Measurements from ENCODE around the gene LRP1-AS.
A peak's percentile ranks its signal among the peaks of the same experiment; 100 is the strongest.

LRP1-AS gene

GRCh38 chr12:57158665-57159064, 11.2 kb upstream of the LRP1-AS start:
- Histone ChIP-seq H2BK12ac (ENCODE audit: low read length) (no peak overlapping the region), H3K36me3 (replicated peaks in 1 of 2; ENCODE audit: control insufficient read depth in 2 of 2, insufficient read depth in 2 of 2, low read length in 2 of 2) (peaks cover 71 to 100% of the 10 kb centered on the region in 2 donors), H3K18ac (ENCODE audit: low read length) (no peak overlapping the region), H3K4me1 (ENCODE audit: control insufficient read depth in 2 of 2, insufficient read depth in 1 of 2, low read depth in 1 of 2, low read length in 2 of 2) (peaks cover 1 to 3% of the 10 kb centered on the region in 2 donors), H2AFZ (ENCODE audit: low read length) (no peak overlapping the region), H3K4me2 (ENCODE audit: insufficient read depth, low read length, poor library complexity, severe bottlenecking) (no peak overlapping the region), H3K4me3 (ENCODE audit: low read length in 2 of 2) (no peak overlapping the region), H2AK5ac (ENCODE audit: low read depth, low read length) (no peak overlapping the region), H3K4ac (ENCODE audit: low read length) (no peak overlapping the region), H4K8ac (ENCODE audit: low read depth, low read length) (no peak overlapping the region), H3K27ac (replicated peaks; ENCODE audit: low read length) (no peak overlapping the region), H2BK5ac (ENCODE audit: low read length) (peak overlapping the region; percentile 45), H3K9me3 (replicated peaks in 1 of 2; ENCODE audit: control insufficient read depth in 2 of 2, insufficient read depth in 1 of 2, low read depth in 1 of 2, low read length in 2 of 2) (no peaks in the 10 kb centered on the region), H3K14ac (ENCODE audit: low read length) (no peak overlapping the region), H3K79me1 (ENCODE audit: low read depth, low read length) (no peaks in the 10 kb centered on the region), H2BK15ac (ENCODE audit: low read length) (no peak overlapping the region), H4K91ac (ENCODE audit: low read depth, low read length, poor library complexity) (no peak overlapping the region), H3K23ac (ENCODE audit: low read depth, low read length, poor library complexity) (peak overlapping the region; percentile 47), H2BK120ac (ENCODE audit: low read depth, low read length) (no peak overlapping the region), H3K27me3 (ENCODE audit: control insufficient read depth in 3 of 3, insufficient read depth in 3 of 3, low read depth in 1 of 3, low read length in 3 of 3) (no peaks in the 10 kb centered on the region), H3K9ac (ENCODE audit: low read depth, low read length, poor library complexity) (peak overlapping the region; percentile 34)
- WGBS, 2 donors (ENCODE audit: extremely low coverage in 2 of 2, insufficient read length in 2 of 2, insufficient replicate concordance in 1 of 2), result no CpG with 5 or more reads among the region's 4 CpGs
- no peak for DNase-seq (ENCODE audit: low spot score)

GRCh38 chr12:57158186-57158585, 10.8 kb upstream of the LRP1-AS start:
- H3K14ac ChIP-seq (ENCODE audit: low read length), result no peak overlapping the region
- H3K9ac ChIP-seq (ENCODE audit: low read depth, low read length, poor library complexity), result peak overlapping the region; percentile 34
- H3K36me3 ChIP-seq (replicated peaks in 1 of 2; ENCODE audit: control insufficient read depth in 2 of 2, insufficient read depth in 2 of 2, low read length in 2 of 2), result peaks cover 73 to 98% of the 10 kb centered on the region in 2 donors
- H2AFZ ChIP-seq (ENCODE audit: low read length), result no peak overlapping the region
- no CpG with 5 or more reads among the region's 16 CpGs for WGBS, 2 donors (ENCODE audit: extremely low coverage in 2 of 2, insufficient read length in 2 of 2, insufficient replicate concordance in 1 of 2)
- H2AK5ac ChIP-seq (ENCODE audit: low read depth, low read length), result no peak overlapping the region
- DNase-seq (ENCODE audit: low spot score), result no peak
- H3K4ac ChIP-seq (ENCODE audit: low read length), result no peak overlapping the region
- peak overlapping the region; percentile 45 for H2BK5ac ChIP-seq (ENCODE audit: low read length)
- no peaks in the 10 kb centered on the region for H3K9me3 ChIP-seq (replicated peaks in 1 of 2; ENCODE audit: control insufficient read depth in 2 of 2, insufficient read depth in 1 of 2, low read depth in 1 of 2, low read length in 2 of 2)
- no peak overlapping the region for H2BK120ac ChIP-seq (ENCODE audit: low read depth, low read length)
- no peak overlapping the region for H3K4me3 ChIP-seq (ENCODE audit: low read length in 2 of 2)
- no peak overlapping the region for H3K27ac ChIP-seq (replicated peaks; ENCODE audit: low read length)
- peaks cover 1 to 3% of the 10 kb centered on the region in 2 donors for H3K4me1 ChIP-seq (ENCODE audit: control insufficient read depth in 2 of 2, insufficient read depth in 1 of 2, low read depth in 1 of 2, low read length in 2 of 2)
- H3K4me2 ChIP-seq (ENCODE audit: insufficient read depth, low read length, poor library complexity, severe bottlenecking), result no peak overlapping the region
- H4K8ac ChIP-seq (ENCODE audit: low read depth, low read length), result no peak overlapping the region
- H3K23ac ChIP-seq (ENCODE audit: low read depth, low read length, poor library complexity), result peak overlapping the region; percentile 47
- no peak overlapping the region for H3K18ac ChIP-seq (ENCODE audit: low read length)
- H2BK12ac ChIP-seq (ENCODE audit: low read length), result no peak overlapping the region
- H3K79me1 ChIP-seq (ENCODE audit: low read depth, low read length), result no peaks in the 10 kb centered on the region
- no peaks in the 10 kb centered on the region for H3K27me3 ChIP-seq (ENCODE audit: control insufficient read depth in 3 of 3, insufficient read depth in 3 of 3, low read depth in 1 of 3, low read length in 3 of 3)
- H4K91ac ChIP-seq (ENCODE audit: low read depth, low read length, poor library complexity), result peak overlapping the region; percentile 39
- H2BK15ac ChIP-seq (ENCODE audit: low read length), result no peak overlapping the region

GRCh38 chr12:57157588-57158173, 10.3 kb upstream of the LRP1-AS start:
- Histone ChIP-seq H2BK120ac (ENCODE audit: low read depth, low read length) (no peak overlapping the region), H3K4me1 (ENCODE audit: control insufficient read depth in 2 of 2, insufficient read depth in 1 of 2, low read depth in 1 of 2, low read length in 2 of 2) (peaks cover 1 to 3% of the 10 kb centered on the region in 2 donors), H3K27me3 (ENCODE audit: control insufficient read depth in 3 of 3, insufficient read depth in 3 of 3, low read depth in 1 of 3, low read length in 3 of 3) (no peaks in the 10 kb centered on the region), H2BK12ac (ENCODE audit: low read length) (no peak overlapping the region), H3K18ac (ENCODE audit: low read length) (no peak overlapping the region), H2AK5ac (ENCODE audit: low read depth, low read length) (no peak overlapping the region), H3K27ac (replicated peaks; ENCODE audit: low read length) (no peak overlapping the region), H3K14ac (ENCODE audit: low read length) (no peak overlapping the region), H4K91ac (ENCODE audit: low read depth, low read length, poor library complexity) (no peak overlapping the region), H3K4me2 (ENCODE audit: insufficient read depth, low read length, poor library complexity, severe bottlenecking) (no peak overlapping the region), H3K23ac (ENCODE audit: low read depth, low read length, poor library complexity) (no peak overlapping the region), H4K8ac (ENCODE audit: low read depth, low read length) (no peak overlapping the region), H2BK5ac (ENCODE audit: low read length) (peak overlapping the region; percentile 45), H3K4me3 (ENCODE audit: low read length in 2 of 2) (no peak overlapping the region), H3K9ac (ENCODE audit: low read depth, low read length, poor library complexity) (peak overlapping the region; percentile 2), H3K4ac (ENCODE audit: low read length) (no peak overlapping the region), H2BK15ac (ENCODE audit: low read length) (no peak overlapping the region), H2AFZ (ENCODE audit: low read length) (no peak overlapping the region), H3K79me1 (ENCODE audit: low read depth, low read length) (no peaks in the 10 kb centered on the region), H3K9me3 (replicated peaks in 1 of 2; ENCODE audit: control insufficient read depth in 2 of 2, insufficient read depth in 1 of 2, low read depth in 1 of 2, low read length in 2 of 2) (no peaks in the 10 kb centered on the region), H3K36me3 (replicated peaks in 1 of 2; ENCODE audit: control insufficient read depth in 2 of 2, insufficient read depth in 2 of 2, low read length in 2 of 2) (peaks cover 72 to 98% of the 10 kb centered on the region in 2 donors)
- no peak for DNase-seq (ENCODE audit: low spot score)
- WGBS, 2 donors (ENCODE audit: extremely low coverage in 2 of 2, insufficient read length in 2 of 2, insufficient replicate concordance in 1 of 2), result no CpG with 5 or more reads among the region's 5 CpGs

GRCh38 chr12:57156701-57157403, 9.4 kb upstream of the LRP1-AS start:
- Histone ChIP-seq H2AK5ac (ENCODE audit: low read depth, low read length) (no peak overlapping the region), H2AFZ (ENCODE audit: low read length) (no peak overlapping the region), H4K8ac (ENCODE audit: low read depth, low read length) (no peak overlapping the region), H3K23ac (ENCODE audit: low read depth, low read length, poor library complexity) (no peak overlapping the region), H3K14ac (ENCODE audit: low read length) (no peak overlapping the region), H3K18ac (ENCODE audit: low read length) (peak overlapping the region; percentile 22), H2BK15ac (ENCODE audit: low read length) (no peak overlapping the region), H3K79me1 (ENCODE audit: low read depth, low read length) (no peaks in the 10 kb centered on the region), H3K27me3 (ENCODE audit: control insufficient read depth in 3 of 3, insufficient read depth in 3 of 3, low read depth in 1 of 3, low read length in 3 of 3) (no peaks in the 10 kb centered on the region), H4K91ac (ENCODE audit: low read depth, low read length, poor library complexity) (no peak overlapping the region), H3K4ac (ENCODE audit: low read length) (no peak overlapping the region), H3K4me1 (ENCODE audit: control insufficient read depth in 2 of 2, insufficient read depth in 1 of 2, low read depth in 1 of 2, low read length in 2 of 2) (peaks cover 1 to 3% of the 10 kb centered on the region in 2 donors), H2BK120ac (ENCODE audit: low read depth, low read length) (no peak overlapping the region), H2BK12ac (ENCODE audit: low read length) (no peak overlapping the region), H3K36me3 (replicated peaks in 1 of 2; ENCODE audit: control insufficient read depth in 2 of 2, insufficient read depth in 2 of 2, low read length in 2 of 2) (peaks cover 64 to 98% of the 10 kb centered on the region in 2 donors), H3K9me3 (replicated peaks in 1 of 2; ENCODE audit: control insufficient read depth in 2 of 2, insufficient read depth in 1 of 2, low read depth in 1 of 2, low read length in 2 of 2) (no peaks in the 10 kb centered on the region), H3K4me3 (ENCODE audit: low read length in 2 of 2) (no peak overlapping the region), H3K4me2 (ENCODE audit: insufficient read depth, low read length, poor library complexity, severe bottlenecking) (no peak overlapping the region), H3K9ac (ENCODE audit: low read depth, low read length, poor library complexity) (no peak overlapping the region), H2BK5ac (ENCODE audit: low read length) (no peak overlapping the region), H3K27ac (replicated peaks; ENCODE audit: low read length) (no peak overlapping the region)
- no CpG with 5 or more reads among the region's 16 CpGs for WGBS, 2 donors (ENCODE audit: extremely low coverage in 2 of 2, insufficient read length in 2 of 2, insufficient replicate concordance in 1 of 2)
- DNase-seq (ENCODE audit: low spot score), result no peak

Measured in neuronal stem cell (in vitro differentiated cells).